Peyer's patch (tissue), 4 donors: Measurements from ENCODE around the gene ITSN1. TPM values are rescaled to one million over a fixed set of nuclear protein-coding genes. Genes with fewer than 3 reads are reported as not detected.

Experiments used
- DNase-seq, 3 donors: peaks; one replicate each; pipeline ENCODE4 v3.0.0-alpha.2; 2017 to 2019
- H3K27ac ChIP-seq, 4 donors: fragments of 200-600 bp; sonication (generic); one replicate each; pipeline ENCODE4 v1.5.1; 2016 to 2019
- H3K27me3 ChIP-seq, 2 donors: fragments of 200-600 bp; sonication (generic); one replicate each; pipeline ENCODE4 v1.5.1; 2019
- H3K36me3 ChIP-seq, 3 donors: fragments of 200-600 bp; sonication (generic); one replicate each; pipeline ENCODE4 v1.5.1; 2016 to 2019
- H3K4me1 ChIP-seq, 4 donors: fragments of 200-600 bp; sonication (generic); one replicate each; pipeline ENCODE4 v1.5.1; 2016 to 2019
- H3K4me3 ChIP-seq, 4 donors: fragments of 200-600 bp; sonication (generic); 1 replicate in 3 of 4; 2 replicates in 1 of 4; pipeline ENCODE4 v1.5.1; 2016 to 2019; ENCODE audit warnings: mild to moderate bottlenecking in 1 of 4
- H3K9me3 ChIP-seq, 4 donors: fragments of 200-600 bp; sonication (generic); one replicate each; pipeline ENCODE4 v1.5.1; 2016 to 2019; ENCODE audit warnings: mild to moderate bottlenecking in 1 of 4
- POLR2A ChIP-seq, 2 donors: fragments of 450-650 bp; IDR thresholded peaks; one replicate each; pipeline ENCODE4 v1.5.1; 2017; ENCODE audit warnings: antibody characterized with exemption in 2 of 2, mild to moderate bottlenecking in 2 of 2, moderate library complexity in 2 of 2
- total RNA-seq, 4 donors: library from RNA; depleted of rRNA; stranded (reverse); fragments of >200 nt; gene quantifications; one replicate each; pipeline ENCODE4 v1.1.0, GENCODE V29; 2016
- TF ChIP-seq, protein P1 (sequence below), 6 experiments: fragments of 450-650 bp in 4 of 6; fragments of 200-600 bp in 2 of 6; sonication (generic) in 1 of 6; IDR thresholded peaks; one replicate each; pipeline ENCODE4 v1.5.1; 2017 to 2019; ENCODE audit warnings: antibody characterized with exemption in 6 of 6, mild to moderate bottlenecking in 3 of 6, moderate library complexity in 1 of 6

The ITSN1 gene
- total RNA-seq, 4 donors from 2014 or later: 41.0 to 56.9 (median 49.5) TPM

- no peak for DNase-seq
- no peak overlapping the region for H3K27ac ChIP-seq
- H3K36me3 ChIP-seq: no peaks in the 10 kb centered on the region
- H3K9me3 ChIP-seq: no peaks in the 10 kb centered on the region
- no peaks in the 10 kb centered on the region for H3K4me1 ChIP-seq
- TF ChIP-seq POLR2A (IDR thresholded peaks at IDR 0.05): no peak
- TF ChIP-seq, protein P1, sequence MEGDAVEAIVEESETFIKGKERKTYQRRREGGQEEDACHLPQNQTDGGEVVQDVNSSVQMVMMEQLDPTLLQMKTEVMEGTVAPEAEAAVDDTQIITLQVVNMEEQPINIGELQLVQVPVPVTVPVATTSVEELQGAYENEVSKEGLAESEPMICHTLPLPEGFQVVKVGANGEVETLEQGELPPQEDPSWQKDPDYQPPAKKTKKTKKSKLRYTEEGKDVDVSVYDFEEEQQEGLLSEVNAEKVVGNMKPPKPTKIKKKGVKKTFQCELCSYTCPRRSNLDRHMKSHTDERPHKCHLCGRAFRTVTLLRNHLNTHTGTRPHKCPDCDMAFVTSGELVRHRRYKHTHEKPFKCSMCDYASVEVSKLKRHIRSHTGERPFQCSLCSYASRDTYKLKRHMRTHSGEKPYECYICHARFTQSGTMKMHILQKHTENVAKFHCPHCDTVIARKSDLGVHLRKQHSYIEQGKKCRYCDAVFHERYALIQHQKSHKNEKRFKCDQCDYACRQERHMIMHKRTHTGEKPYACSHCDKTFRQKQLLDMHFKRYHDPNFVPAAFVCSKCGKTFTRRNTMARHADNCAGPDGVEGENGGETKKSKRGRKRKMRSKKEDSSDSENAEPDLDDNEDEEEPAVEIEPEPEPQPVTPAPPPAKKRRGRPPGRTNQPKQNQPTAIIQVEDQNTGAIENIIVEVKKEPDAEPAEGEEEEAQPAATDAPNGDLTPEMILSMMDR (IDR thresholded peaks at IDR 0.05): no peak
- no peaks in the 10 kb centered on the region for H3K27me3 ChIP-seq
- no peak overlapping the region for H3K4me3 ChIP-seq
These were observed 214.7 kb downstream of the ITSN1 start for GRCh38 chr21:33856893-33857527.

DNA sequence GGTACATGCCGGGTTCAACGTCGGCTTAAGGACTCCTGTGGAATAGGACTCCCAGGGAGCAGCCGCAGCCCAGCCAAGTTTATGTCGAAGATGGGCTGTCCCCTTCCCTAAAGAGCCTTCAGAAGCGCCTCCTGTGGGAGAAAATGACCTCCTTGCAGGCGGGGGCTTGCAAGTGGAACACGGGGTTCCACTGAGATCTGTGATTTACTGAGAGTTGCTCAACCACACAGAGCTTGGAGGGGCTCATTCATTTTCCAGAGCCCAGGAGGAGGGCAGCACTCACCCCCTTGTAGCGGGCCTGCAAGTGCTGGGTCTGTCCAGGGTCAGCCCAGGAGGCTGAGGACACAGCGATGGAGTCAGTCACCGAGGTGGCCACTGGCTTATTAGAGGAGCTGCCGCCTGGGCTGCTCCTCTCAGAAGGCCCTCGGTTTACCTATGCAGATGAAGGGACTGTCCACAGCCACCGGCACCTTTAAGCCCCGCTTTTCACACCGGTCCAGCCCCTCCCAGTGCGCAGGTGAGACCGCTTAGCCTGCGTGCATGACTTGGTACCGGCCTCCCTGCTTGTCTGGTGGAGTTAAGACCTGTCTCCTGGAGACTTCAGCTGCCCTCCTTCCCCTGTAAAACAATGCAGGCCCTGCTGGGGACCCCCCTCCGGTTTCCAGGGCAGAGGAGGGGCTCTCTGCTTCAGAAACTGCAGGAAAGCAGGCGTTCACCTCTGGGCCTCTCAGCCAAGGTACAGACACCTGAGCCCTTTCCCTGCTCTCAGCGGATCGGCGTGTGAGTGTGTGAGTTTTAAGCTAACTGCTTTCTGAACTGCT, 215.8 kb downstream of the ITSN1 start:
- TF ChIP-seq, protein P1 (IDR thresholded peaks at IDR 0.05): no peak
- no peak for TF ChIP-seq POLR2A (IDR thresholded peaks at IDR 0.05)
- no peak overlapping the region for H3K27ac ChIP-seq
- no peaks in the 10 kb centered on the region for H3K9me3 ChIP-seq
- no peak overlapping the region for H3K4me3 ChIP-seq
- no peaks in the 10 kb centered on the region for H3K36me3 ChIP-seq
- no peaks in the 10 kb centered on the region for H3K4me1 ChIP-seq
- DNase-seq: no peak
- H3K27me3 ChIP-seq: no peaks in the 10 kb centered on the region

- Histone ChIP-seq H3K9me3 (no peaks in the 10 kb centered on the region), H3K27ac (no peak overlapping the region), H3K36me3 (no peaks in the 10 kb centered on the region), H3K4me3 (no peak overlapping the region), H3K4me1 (no peaks in the 10 kb centered on the region), H3K27me3 (no peaks in the 10 kb centered on the region)
- TF ChIP-seq, protein P1 (IDR thresholded peaks at IDR 0.05): no peak
- TF ChIP-seq POLR2A (IDR thresholded peaks at IDR 0.05): no peak
- no peak for DNase-seq
These were observed 216.5 kb downstream of the ITSN1 start for GRCh38 chr21:33858667-33859372.

DNA sequence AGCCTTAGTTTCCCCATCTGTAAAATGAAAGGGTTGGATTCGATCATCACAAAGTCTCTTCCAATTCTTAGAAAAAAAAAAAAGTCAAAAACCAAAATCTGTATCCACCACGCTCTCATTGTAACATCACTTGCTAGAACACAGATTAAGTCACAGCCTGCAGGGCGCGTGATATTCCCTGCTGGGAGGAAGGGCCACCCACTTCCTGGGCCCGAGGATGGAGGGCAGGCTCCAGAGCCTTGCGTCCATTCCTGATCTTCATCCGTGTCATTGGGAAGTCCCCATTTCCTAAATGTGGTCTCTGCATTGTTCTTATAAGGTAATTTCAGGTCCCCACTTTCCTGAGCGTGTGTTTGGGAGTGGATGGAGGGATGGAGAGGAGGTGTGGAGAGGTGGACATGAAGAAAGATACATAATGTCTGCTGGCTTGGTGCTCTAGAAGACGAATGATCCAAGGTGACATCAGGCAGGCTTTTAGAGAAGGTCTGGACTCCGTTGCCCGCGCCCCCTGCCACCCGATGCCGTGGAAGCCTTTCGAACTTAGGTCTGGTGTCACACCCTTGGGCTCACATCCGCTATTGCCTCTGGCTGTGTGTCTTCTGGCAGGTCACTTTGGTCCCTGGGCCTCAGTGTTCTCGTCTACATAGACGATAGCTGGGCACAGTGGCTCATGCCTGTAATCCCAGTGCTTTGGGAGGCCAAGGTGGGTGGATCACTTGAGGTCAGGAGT, 217.2 kb downstream of the ITSN1 start:
- H3K9me3 ChIP-seq: no peaks in the 10 kb centered on the region
- TF ChIP-seq, protein P1 (IDR thresholded peaks at IDR 0.05): no peak
- no peak for TF ChIP-seq POLR2A (IDR thresholded peaks at IDR 0.05)
- H3K27ac ChIP-seq: no peak overlapping the region
- no peak overlapping the region for H3K4me3 ChIP-seq
- no peaks in the 10 kb centered on the region for H3K4me1 ChIP-seq
- no peaks in the 10 kb centered on the region for H3K36me3 ChIP-seq
- no peaks in the 10 kb centered on the region for H3K27me3 ChIP-seq
- no peak for DNase-seq

- Histone ChIP-seq H3K4me1 (no peaks in the 10 kb centered on the region), H3K4me3 (no peak overlapping the region), H3K27ac (no peak overlapping the region), H3K9me3 (no peaks in the 10 kb centered on the region), H3K27me3 (no peaks in the 10 kb centered on the region), H3K36me3 (no peaks in the 10 kb centered on the region)
- TF ChIP-seq POLR2A (IDR thresholded peaks at IDR 0.05): no peak
- TF ChIP-seq, protein P1 (IDR thresholded peaks at IDR 0.05): no peak
- no peak for DNase-seq
These were observed 218.1 kb downstream of the ITSN1 start for GRCh38 chr21:33860332-33860879.
